ENCODE data around the gene MPRIP. TPM values are rescaled to one million over a fixed set of nuclear protein-coding genes. Genes with fewer than 3 reads are reported as not detected.
"Not testable (repeated sequence)": the region's sequence is repeated elsewhere in the genome, so short reads cannot be mapped to it uniquely, and the experiment has no call there.

Gene MPRIP
- total RNA-seq, 1 experiment from 2014 or later, result 199 TPM

DNA sequence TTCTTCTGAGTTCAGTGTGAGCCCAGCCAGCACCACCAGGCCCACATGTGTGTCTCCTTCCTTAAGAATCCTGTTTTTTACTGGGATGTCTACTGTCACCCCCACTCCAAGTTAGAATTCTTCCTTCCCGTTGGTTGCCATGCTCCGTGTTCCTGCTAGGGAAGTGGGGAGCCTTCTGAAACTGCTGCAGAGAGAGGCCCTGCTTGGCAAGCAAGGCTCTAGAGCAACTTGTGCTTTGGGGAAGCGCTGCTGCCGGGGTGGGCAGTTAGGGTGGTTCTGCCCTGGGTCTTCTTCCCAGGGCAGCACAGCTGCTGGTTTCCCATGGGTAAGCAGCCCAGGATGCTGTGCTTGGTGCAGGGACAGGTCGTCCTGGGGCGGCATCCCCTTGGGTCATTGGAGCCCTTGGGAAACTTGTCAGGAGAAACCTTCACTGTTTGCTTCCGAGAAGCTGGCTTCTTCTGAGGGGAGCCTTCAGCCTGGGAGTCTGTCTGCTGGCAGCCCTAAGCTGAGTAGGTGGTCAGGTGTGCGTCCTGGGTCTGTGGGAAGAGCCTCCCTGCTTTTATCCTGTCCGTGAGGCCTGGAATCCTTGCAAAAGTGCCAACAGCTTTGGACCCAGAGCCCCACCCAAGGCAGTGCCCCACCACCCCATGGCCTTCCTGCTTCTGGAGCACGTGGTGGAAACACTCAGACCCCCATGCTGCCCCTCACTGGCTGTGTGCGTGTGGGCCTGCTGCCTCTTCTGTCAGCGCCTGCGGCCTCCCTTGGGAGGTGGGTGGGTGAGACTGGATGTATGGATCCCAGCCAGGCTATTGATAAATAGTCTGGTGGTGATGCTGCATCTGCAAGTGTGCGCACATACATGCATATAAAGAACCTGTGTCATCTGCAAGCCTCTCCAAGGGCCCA is 92.0 kb downstream of the MPRIP start:
- Histone ChIP-seq H3K36me3 (peaks cover 97% of the 10 kb centered on the region), H3K27me3 (replicated peaks) (no peaks in the 10 kb centered on the region), H3K4me3 (no peak overlapping the region), H3K9me3 (replicated peaks) (no peaks in the 10 kb centered on the region), H3K27ac (no peak overlapping the region), H3K4me1 (replicated peaks) (no peaks in the 10 kb centered on the region)
- DNase-seq (ENCODE audit: low read depth in 1 of 2, low spot score in 2 of 2), result no peak

DNA sequence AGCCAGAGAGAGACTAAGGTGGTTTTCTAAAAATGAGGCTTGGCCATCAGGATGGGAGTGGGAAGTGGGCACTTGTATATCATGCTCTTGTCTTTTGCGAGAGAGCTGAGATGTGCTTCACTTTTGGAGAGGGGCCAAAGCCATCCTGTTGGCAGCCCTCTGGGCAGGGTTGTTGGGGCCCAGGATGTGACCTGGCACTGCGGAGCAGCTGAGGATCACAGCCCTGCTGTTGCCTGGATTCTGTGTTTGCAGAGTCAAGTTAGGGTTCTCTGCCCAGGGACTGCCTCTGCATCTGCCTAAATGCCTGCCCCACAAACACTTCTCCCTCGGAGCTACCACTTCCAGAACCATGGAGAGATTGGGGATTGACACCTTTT is 92.7 kb downstream of the MPRIP start:
- Histone ChIP-seq H3K4me1 (replicated peaks) (peaks cover under 1% of the 10 kb centered on the region), H3K27me3 (replicated peaks) (no peaks in the 10 kb centered on the region), H3K36me3 (peaks cover 97% of the 10 kb centered on the region), H3K4me3 (no peak overlapping the region), H3K9me3 (replicated peaks) (no peaks in the 10 kb centered on the region), H3K27ac (no peak overlapping the region)
- no peak for DNase-seq (ENCODE audit: low read depth in 1 of 2, low spot score in 2 of 2)

DNA sequence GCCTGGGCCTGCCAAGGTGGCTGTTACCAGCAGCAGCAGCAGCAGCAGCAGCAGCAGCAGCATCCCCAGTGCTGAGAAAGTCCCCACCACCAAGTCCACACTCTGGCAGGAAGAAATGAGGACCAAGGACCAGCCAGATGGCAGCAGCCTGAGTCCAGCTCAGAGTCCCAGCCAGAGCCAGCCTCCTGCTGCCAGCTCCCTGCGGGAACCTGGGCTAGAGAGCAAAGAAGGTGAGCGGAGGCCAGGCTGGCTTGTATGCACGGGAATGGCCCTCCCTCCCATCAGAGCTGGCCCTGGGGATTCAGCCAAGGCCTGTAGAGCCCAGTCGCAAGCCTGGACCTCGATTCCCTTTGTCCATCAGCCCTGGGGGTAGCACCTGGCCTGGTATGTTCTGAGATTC is 94.0 kb downstream of the MPRIP start:
- H3K9me3 ChIP-seq (replicated peaks); DNase-seq (ENCODE audit: low read depth in 1 of 2, low spot score in 2 of 2); H3K4me3 ChIP-seq; H3K27me3 ChIP-seq (replicated peaks); H3K27ac ChIP-seq: not testable (repeated sequence)
- Histone ChIP-seq H3K4me1 (replicated peaks) (peaks cover 10% of the 10 kb centered on the region), H3K36me3 (peaks cover 97% of the 10 kb centered on the region)

DNA sequence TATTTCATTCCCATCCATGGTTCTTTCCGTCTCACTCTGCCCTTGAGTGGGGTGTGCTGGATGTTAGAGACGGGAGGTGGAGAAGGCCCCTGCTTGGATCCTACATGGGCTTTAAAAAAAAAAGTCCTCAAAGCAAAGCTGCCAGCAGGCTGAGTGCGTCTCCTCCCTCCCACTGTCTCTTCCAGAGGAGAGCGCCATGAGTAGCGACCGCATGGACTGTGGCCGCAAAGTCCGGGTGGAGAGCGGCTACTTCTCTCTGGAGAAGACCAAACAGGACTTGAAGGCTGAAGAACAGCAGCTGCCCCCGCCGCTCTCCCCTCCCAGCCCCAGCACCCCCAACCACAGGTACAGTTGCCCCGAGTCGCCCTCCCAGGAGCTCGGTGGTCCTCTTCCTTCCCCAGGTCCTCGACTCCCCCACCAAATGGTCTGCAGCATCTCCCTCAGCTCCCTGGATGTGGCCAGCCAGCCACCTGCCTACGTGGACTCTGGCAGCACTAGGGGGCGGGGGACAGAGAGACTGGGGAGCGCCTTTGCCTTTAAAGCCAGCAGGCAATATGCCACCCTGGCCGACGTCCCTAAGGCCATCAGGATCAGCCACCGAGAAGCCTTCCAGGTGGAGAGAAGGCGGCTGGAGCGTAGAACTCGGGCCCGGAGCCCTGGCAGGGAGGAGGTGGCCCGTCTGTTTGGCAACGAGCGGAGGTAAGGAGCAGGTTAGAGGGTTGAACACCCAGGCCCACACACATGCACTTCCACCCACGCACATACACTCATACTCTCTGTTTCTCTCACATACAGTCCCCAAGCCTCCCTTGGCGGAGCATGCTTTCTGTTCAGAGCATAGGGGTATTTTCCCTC is 95.7 kb downstream of the MPRIP start:
- no peaks in the 10 kb centered on the region for H3K27me3 ChIP-seq (replicated peaks)
- H3K36me3 ChIP-seq, result peaks cover 97% of the 10 kb centered on the region
- no peaks in the 10 kb centered on the region for H3K9me3 ChIP-seq (replicated peaks)
- DNase-seq (ENCODE audit: low read depth in 1 of 2, low spot score in 2 of 2), result no peak
- H3K4me1 ChIP-seq (replicated peaks), result peaks cover 10% of the 10 kb centered on the region
- no peak overlapping the region for H3K27ac ChIP-seq
- H3K4me3 ChIP-seq, result no peak overlapping the region

DNA sequence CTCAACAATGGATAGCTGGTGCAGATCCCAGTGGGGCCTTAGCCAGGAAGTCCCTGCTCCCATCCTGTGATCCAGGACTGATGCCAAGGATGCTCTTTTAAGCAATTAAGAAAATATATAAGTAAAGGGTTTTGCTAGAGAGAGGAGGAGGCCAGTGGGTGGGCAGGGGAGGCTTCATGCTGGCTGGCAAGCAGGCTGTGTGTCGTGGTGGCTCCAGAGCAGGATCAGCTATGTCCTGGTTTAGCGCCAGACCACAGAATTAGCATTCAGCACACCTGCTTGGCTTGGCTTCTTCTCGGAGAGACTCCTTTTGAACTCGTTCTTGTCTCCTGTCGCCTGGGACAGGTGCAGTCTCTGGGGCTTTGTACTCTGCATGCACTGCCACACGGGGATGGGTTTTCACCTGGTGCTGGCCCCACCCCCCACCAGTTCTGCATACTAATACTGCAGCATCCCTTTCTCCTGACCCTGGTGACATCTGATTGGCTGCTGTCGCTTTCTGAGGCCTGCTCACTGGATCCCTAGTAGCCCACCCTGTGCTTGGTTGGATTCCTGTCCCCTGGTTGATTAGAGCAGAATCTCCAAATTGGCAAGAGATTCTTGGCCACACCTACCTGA is 97.8 kb downstream of the MPRIP start:
- peaks cover 10% of the 10 kb centered on the region for H3K4me1 ChIP-seq (replicated peaks)
- no peak overlapping the region for H3K27ac ChIP-seq
- H3K27me3 ChIP-seq (replicated peaks), result no peaks in the 10 kb centered on the region
- peaks cover 97% of the 10 kb centered on the region for H3K36me3 ChIP-seq
- no peaks in the 10 kb centered on the region for H3K9me3 ChIP-seq (replicated peaks)
- no peak for DNase-seq (ENCODE audit: low read depth in 1 of 2, low spot score in 2 of 2)
- no peak overlapping the region for H3K4me3 ChIP-seq

DNA sequence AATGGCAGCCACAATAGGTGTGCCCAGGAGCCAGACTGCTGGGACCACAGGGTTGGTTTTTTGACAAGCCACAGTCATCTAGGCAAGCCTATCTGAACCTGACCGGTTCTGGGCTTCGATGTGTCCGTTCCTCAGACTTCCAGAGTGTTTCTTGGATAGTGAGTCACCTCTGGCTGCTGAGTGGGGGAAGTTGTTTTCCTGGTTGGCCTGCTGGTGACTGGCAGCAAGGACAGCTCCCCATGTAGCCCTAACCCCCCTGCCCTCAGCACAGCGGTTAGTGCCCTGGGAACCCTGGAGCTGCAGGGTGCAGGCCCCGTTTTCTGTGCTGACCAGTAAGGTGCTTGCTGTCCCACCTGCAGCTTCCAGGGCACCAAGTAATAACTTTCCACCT is 98.3 kb downstream of the MPRIP start:
- DNase-seq (ENCODE audit: low read depth in 1 of 2, low spot score in 2 of 2), result peak in 1 of 2 experiments; percentile 16
- Histone ChIP-seq H3K36me3 (peaks cover 97% of the 10 kb centered on the region), H3K4me3 (no peak overlapping the region), H3K9me3 (replicated peaks) (no peaks in the 10 kb centered on the region), H3K27me3 (replicated peaks) (no peaks in the 10 kb centered on the region), H3K4me1 (replicated peaks) (peaks cover 10% of the 10 kb centered on the region), H3K27ac (no peak overlapping the region)

DNA sequence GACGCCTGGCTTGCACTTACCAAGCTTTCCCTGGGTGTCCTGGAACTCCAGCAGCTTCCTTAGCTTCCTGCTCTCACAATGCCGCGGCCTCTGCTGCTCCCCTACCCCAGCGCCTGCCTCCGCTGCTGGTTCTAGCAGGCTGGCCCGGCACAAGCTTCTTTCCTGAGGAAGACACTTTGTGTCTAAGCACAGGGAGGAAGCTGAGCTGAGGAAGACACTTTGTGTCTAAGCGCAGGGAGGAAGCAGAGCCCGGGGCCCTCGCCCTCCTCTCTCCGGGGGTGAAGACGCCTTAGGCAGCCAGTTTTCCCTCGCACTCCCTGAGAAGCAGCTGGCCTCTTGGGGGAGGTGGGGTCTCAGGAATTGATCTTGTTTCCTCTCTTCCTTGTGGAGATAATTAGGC is 99.0 kb downstream of the MPRIP start:
- no peak overlapping the region for H3K27ac ChIP-seq
- no peak for DNase-seq (ENCODE audit: low read depth in 1 of 2, low spot score in 2 of 2)
- H3K27me3 ChIP-seq (replicated peaks), result no peaks in the 10 kb centered on the region
- H3K4me1 ChIP-seq (replicated peaks), result peaks cover 10% of the 10 kb centered on the region
- no peak overlapping the region for H3K4me3 ChIP-seq
- H3K9me3 ChIP-seq (replicated peaks), result no peaks in the 10 kb centered on the region
- peaks cover 97% of the 10 kb centered on the region for H3K36me3 ChIP-seq

DNA sequence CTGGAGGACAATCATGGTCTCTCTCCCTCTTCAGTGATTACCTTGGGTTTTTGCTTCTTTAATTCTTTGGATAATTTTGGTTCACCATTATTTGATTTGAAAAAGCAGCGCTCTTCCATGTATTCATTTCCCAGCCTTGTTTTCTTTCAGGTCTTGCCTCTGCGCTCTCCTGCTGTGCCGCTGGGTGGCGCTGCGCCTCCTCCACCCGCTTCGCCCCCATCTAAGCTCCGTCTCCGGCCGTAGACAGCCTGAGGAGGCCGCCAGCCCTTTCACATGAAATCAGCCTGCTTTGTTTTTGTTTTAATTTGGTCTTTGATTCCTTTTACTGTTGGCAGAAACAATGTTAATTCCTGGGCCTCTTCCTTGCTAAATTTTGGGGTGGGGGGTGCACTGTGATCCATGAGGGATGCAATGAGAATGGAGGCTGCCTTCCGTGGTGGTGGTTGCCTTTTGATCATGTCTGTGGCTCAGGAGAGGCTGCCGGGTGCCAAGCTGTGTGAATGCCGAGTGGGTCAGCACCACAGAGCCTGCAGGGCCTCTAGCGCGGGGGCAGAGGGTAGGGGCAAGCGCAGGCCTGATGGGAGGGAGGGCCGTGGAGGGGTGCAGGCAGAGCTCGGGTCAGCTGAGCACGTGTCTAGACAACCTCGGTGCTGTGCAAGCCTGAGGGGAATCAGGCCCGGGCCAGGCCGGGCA is 99.7 kb downstream of the MPRIP start:
- DNase-seq (ENCODE audit: low read depth in 1 of 2, low spot score in 2 of 2), result peak in 1 of 2 experiments; percentile 33
- Histone ChIP-seq H3K36me3 (peaks cover 97% of the 10 kb centered on the region), H3K27me3 (replicated peaks) (no peaks in the 10 kb centered on the region), H3K9me3 (replicated peaks) (no peaks in the 10 kb centered on the region), H3K4me1 (replicated peaks) (peaks cover 10% of the 10 kb centered on the region), H3K27ac (no peak overlapping the region), H3K4me3 (no peak overlapping the region)

DNA sequence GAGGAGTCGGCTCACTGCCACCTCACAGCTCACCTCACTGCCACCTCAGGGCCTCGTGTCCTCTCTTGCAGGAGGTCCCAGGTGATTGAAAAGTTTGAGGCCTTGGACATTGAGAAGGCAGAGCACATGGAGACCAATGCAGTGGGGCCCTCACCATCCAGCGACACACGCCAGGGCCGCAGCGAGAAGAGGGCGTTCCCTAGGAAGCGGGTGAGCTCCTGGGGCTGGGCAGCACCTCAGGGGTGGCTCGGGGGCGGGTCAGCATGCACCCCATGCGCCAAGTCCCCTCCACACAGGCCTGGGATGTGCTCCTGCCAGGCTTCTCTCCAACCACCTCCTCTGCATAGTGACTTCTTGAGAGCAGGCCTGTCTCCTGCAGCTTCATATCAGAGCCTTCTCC is 100.3 kb downstream of the MPRIP start:
- no peaks in the 10 kb centered on the region for H3K27me3 ChIP-seq (replicated peaks)
- H3K4me3 ChIP-seq, result no peak overlapping the region
- H3K9me3 ChIP-seq (replicated peaks), result no peaks in the 10 kb centered on the region
- no peak for DNase-seq (ENCODE audit: low read depth in 1 of 2, low spot score in 2 of 2)
- H3K27ac ChIP-seq, result no peak overlapping the region
- peaks cover 97% of the 10 kb centered on the region for H3K36me3 ChIP-seq
- H3K4me1 ChIP-seq (replicated peaks), result peaks cover 10% of the 10 kb centered on the region

DNA sequence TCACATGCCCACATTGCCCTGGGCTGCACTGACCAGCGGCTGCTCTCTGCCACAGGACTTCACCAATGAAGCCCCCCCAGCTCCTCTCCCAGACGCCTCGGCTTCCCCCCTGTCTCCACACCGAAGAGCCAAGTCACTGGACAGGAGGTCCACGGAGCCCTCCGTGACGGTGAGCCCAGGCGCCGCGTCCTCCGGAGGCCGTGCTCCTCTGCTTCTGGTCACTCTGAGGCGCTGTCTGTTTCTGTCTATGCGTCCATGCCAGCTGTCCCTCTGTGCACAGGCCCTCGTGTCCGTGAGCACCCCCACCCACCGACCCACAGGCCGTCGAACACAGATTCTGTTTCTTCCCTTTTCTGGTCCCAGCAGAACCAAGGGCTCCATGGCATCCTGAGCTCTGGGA is 101.2 kb downstream of the MPRIP start:
- Histone ChIP-seq H3K27ac (no peak overlapping the region), H3K36me3 (peaks cover 100% of the 10 kb centered on the region), H3K4me1 (replicated peaks) (peaks cover 10% of the 10 kb centered on the region), H3K27me3 (replicated peaks) (no peaks in the 10 kb centered on the region), H3K9me3 (replicated peaks) (no peaks in the 10 kb centered on the region), H3K4me3 (no peak overlapping the region)
- DNase-seq (ENCODE audit: low read depth in 1 of 2, low spot score in 2 of 2), result no peak

DNA sequence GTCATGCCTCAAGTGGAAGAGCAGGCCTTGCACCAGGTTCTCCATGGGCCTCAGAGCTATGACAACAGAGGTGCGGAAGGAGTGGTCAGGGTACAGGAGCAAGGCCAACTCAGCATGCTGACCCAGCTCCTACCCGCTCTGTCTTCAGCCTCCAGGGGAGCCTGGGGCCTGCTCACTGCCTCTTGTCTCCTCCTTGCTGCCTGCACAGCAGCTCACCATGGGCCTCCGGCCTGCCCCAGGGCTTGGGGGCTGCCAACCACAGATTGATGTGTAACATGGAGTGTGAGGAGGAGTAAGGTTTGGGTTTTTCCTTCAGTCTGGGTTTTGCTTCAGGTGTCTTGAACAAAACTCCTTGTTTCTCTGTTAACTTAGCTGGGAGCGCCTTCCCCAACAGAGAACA is 101.8 kb downstream of the MPRIP start:
- DNase-seq (ENCODE audit: low read depth in 1 of 2, low spot score in 2 of 2), result no peak
- Histone ChIP-seq H3K27ac (no peak overlapping the region), H3K9me3 (replicated peaks) (no peaks in the 10 kb centered on the region), H3K27me3 (replicated peaks) (no peaks in the 10 kb centered on the region), H3K4me1 (replicated peaks) (peaks cover 10% of the 10 kb centered on the region), H3K36me3 (peaks cover 100% of the 10 kb centered on the region), H3K4me3 (no peak overlapping the region)

DNA sequence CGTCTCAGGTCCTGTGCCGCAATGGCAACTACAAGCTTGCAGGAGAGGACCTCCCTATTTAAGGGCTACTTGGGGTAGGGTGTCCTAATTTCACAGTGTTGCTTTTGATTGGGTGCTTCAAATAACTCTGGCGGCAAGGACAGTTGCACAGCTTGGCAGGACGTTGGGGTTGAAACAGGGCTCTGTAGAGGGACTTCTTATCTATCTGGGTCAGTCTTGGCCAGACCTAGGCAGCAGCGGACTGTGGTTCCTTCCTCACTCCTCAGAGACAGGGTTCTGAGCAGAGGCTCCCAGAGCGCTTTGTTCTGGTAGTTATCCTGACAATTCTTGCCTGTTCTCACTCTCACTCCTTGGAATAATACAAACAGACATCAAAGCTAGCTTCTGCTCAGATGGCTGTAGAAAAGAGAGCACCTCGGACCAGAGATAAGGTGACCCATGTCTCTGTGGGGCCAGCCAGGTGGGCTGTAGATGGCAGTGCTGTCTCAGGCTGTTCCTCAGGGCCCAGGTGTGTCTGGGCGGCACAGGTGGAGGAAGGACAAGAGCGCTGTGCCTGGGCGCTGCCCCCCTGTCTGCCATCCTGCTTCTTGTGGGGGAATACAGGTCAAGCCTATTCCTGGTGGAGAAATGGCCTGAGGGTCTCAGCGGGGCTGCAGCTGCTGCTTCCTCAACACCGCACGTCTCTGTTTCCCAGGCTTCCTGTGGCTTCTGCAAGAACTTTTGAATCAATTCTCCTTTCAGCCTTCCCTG is 102.8 kb downstream of the MPRIP start:
- no peaks in the 10 kb centered on the region for H3K27me3 ChIP-seq (replicated peaks)
- no peak overlapping the region for H3K27ac ChIP-seq
- no peaks in the 10 kb centered on the region for H3K9me3 ChIP-seq (replicated peaks)
- no peak overlapping the region for H3K4me3 ChIP-seq
- H3K4me1 ChIP-seq (replicated peaks), result peaks cover 13% of the 10 kb centered on the region
- H3K36me3 ChIP-seq, result peaks cover 97% of the 10 kb centered on the region
- DNase-seq (ENCODE audit: low read depth in 1 of 2, low spot score in 2 of 2), result no peak

Data from SJSA1 (cell line).